HUES48 (cell line): Measurements from ENCODE around the gene TBC1D8B.

Experiments
- H3K27ac ChIP-seq: one replicate; pipeline ENCODE4 v1.7.0; 2013; ENCODE audit warnings: low read depth, low read length, inconsistent platforms
- H3K27me3 ChIP-seq: 2 replicates; pipeline ENCODE4 v1.6.1; 2013; ENCODE audit warnings: mild to moderate bottlenecking, low read length; ENCODE audit not compliant: control insufficient read depth, insufficient read depth
- H3K36me3 ChIP-seq: 2 replicates; pipeline ENCODE4 v1.6.1; 2013; ENCODE audit warnings: low read length; ENCODE audit not compliant: control insufficient read depth, insufficient read depth
- H3K4me1 ChIP-seq: 2 replicates; pipeline ENCODE4 v1.6.1; 2013; ENCODE audit warnings: mild to moderate bottlenecking, low read length; ENCODE audit not compliant: control insufficient read depth, insufficient read depth
- H3K4me3 ChIP-seq: 2 replicates; pipeline ENCODE4 v1.5.1; 2013; ENCODE audit warnings: mild to moderate bottlenecking, low read depth, low read length
- H3K9ac ChIP-seq: 2 replicates; pipeline ENCODE4 v1.6.1; 2013; ENCODE audit warnings: mild to moderate bottlenecking, low read depth, low read length, moderate library complexity
- H3K9me3 ChIP-seq: 2 replicates; pipeline ENCODE4 v1.6.1; 2013; ENCODE audit warnings: low read length; ENCODE audit not compliant: control insufficient read depth, insufficient read depth

The TBC1D8B gene

GRCh38 chrX:106917830-106918500 lies 115.5 kb downstream of the TBC1D8B start:
- Histone ChIP-seq H3K36me3 (no peaks in the 10 kb centered on the region), H3K4me3 (no peak overlapping the region), H3K4me1 (peaks cover 21% of the 10 kb centered on the region), H3K9me3 (no peaks in the 10 kb centered on the region), H3K9ac (no peak overlapping the region), H3K27me3 (peaks cover 8% of the 10 kb centered on the region), H3K27ac (no peak overlapping the region)

- H3K9ac ChIP-seq = no peak within 1 kb of the TSS
- H3K27ac ChIP-seq = no peak within 1 kb of the TSS
- no peaks in the 10 kb centered on the region for H3K9me3 ChIP-seq
- peaks cover 8% of the 10 kb centered on the region for H3K27me3 ChIP-seq
- peaks cover 21% of the 10 kb centered on the region for H3K4me1 ChIP-seq
- H3K4me3 ChIP-seq = no peak within 1 kb of the TSS
- no peaks in the 10 kb centered on the region for H3K36me3 ChIP-seq
These were observed 117.5 kb downstream of the TBC1D8B start, which contains the start of gene CLDN2 for GRCh38 chrX:106919932-106920452. Gene CLDN2 (plus strand): TSS chrX:106920402. CDS start chrX:106928229, 7,827 bp downstream.

- Histone ChIP-seq H3K4me3 (no peak overlapping the region), H3K27me3 (peaks cover 8% of the 10 kb centered on the region), H3K9ac (no peak overlapping the region), H3K9me3 (no peaks in the 10 kb centered on the region), H3K4me1 (peaks cover 21% of the 10 kb centered on the region), H3K36me3 (no peaks in the 10 kb centered on the region), H3K27ac (no peak overlapping the region)
These were observed 119.2 kb downstream of the TBC1D8B start for GRCh38 chrX:106921637-106922036.
